ENCODE data around the gene KRTAP10-12.
A peak's percentile ranks its signal among the peaks of the same experiment; 100 is the strongest.

The KRTAP10-12 gene

DNA sequence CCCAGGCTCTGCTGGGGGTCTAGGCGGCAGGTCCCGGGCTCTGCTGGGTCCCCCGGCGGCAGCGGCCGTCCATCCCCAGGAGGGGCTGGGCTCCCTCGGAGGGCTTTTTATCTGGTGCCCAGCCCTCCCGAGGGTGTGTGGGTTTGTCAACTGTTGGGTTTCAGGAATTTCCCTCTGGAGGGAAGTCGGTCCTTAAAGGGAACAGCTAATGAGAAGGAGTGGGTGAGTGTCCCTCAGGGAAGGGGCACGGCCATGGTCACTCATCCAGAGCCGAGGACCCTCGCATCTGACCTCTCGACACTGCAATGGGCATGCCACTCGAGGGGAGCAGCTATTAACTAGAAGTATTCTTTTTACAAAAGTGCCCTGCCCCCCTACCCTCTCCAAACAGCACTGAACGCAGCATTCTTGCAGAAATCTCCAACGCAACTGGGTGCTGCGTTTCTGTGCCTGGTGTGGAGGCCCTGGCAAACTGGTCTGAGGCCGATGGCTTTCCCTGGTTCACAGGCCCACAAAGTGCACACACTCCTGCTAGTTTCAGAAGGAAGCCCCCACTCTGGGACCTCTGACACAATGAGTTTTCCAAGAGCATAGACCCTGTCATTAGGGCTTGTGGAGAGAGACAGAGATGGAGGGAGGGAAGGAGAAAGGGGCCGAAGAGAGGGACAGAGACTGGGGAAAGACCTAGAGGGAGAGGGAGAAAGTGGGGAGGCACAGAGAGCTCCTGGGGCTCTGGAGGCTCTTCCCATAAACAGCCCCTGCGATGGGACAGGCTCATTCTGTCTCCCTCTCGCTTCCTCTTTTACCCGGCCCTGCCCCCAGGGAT is 15.4 kb downstream of the KRTAP10-12 start:
- DNase-seq: no peak

DNA sequence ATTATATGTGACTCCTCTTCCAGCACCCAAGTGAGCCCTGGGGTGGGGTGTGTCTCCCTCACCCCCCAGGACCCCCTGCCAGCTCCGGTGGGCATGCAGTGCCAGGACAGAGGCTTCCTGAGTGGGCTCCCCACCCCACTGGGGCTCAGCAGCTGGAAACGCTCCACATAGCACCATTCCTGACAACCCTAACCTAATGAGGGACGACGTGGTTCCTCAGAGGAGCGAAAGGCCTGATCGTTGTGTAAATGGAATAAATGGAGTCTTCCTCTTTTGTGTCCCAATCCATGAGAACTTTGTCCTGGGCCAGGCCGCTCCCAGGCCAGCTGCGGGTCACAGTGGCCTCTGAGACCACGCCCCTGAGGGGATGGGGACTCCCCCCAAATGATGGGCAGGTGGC is 16.2 kb downstream of the KRTAP10-12 start:
- DNase-seq: no peak

DNA sequence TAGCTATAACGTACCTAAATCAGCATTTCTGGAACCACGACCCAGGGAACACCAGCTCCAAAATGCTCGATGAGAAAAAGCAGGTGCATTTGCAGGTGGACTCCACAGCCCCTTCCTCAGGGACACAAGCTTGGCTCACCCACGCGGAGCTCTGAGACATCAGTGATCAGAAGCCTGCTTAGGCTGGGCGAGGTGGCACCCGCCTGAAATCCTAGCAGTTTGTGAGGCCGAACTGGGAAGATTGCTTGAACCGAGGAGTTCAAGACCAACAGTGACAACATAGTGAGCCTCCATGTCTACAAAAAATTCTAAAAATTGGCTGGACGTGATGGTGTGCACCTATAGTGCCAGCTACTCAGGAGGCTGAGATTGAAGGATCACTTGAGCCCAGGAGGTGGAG is 16.9 kb downstream of the KRTAP10-12 start:
- DNase-seq: no peak

DNA sequence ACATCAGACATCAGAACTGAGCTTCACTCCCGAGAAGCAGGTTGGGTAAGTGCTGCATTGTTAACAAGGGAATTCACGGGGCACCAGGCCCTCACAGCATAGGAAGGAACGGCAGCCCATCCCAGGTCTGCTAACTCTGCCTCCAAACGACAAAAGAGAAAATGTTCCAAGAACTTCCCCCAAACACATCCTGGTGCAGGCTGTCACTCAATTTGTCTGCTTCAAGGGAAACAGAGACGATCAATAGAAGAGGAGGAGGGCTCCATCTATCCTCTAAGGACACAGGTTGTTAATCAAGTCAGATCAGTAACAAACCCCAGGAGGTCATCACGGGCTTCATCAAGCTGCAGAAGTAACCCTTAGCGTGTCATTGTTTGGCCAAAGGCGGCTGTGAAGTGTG is 17.9 kb downstream of the KRTAP10-12 start:
- no peak for DNase-seq

DNA sequence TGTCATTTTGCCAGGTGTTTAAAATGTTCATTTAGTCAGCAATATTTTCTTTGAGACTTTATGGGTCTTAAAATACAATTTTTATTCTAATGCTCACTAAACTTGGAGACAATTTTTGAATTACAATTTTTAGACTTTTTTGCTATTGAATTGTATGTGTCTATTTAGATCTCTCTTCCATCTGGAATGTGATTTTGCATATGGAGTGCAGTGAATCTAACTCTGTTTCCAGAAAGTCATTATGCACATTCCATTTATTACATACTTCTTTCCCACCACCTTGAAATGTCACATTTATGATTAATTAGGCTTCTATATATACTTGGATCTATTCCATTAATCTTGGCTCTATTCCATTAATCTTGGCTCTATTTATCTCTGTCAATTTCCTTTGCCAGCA is 20.0 kb downstream of the KRTAP10-12 start:
- DNase-seq: peak; percentile 49

DNA sequence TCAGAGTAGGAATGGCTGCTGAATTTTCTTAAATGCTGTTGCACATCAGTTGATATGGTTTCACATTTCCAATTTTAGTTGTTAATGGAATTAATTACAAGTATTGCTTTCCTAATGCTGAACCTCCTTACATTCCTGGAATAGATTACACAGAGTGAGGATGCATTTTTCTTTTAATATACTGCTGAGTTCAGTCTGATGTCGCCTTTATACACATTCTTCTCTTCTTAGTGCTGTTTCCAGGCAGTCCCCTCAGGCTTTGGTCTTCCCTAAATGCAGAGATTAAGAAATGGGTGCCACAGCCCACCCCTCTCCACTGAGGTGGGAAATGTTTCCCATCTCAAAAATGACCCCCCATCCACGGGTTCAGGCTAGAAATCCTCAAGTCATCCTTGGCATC is 21.1 kb downstream of the KRTAP10-12 start:
- DNase-seq: no peak

DNA sequence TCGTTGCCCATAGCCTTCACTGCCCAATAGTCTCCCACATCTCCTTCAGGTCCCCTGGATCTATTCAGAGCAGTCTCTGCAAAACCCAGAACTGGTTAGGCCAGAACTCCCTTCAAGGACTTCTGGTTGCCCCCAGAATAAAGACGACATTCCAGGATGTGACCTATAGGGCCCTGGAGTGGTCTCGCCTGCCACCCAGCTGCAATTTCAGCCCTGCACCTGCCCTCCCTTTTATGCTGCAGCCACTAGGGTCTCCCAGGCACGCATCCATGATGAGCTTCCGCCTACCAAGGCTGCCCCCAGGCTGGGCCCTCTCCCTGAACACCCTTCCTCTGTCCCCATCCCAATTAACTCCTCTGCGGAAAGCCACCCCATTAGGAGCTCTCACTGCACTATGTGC is 21.6 kb downstream of the KRTAP10-12 start:
- DNase-seq: no peak

DNA sequence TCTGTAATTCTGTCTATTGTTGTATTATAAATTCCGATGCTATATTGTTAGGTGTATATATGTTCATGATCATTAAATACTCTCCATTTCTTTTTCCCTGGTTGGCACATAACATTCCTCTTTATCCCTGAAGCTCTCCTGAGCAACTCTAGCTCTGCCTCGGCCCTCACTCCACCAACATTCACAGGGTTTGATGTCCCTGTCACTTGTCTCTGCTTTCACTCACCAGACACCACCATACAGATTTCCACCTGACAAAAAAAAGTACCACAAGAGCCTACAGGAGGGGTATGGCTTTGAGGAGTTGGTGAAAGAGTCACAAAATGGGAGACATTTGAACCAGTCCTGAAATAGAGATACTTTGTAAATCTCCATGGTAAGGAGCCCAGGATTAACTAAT is 23.2 kb downstream of the KRTAP10-12 start:
- no peak for DNase-seq

DNA sequence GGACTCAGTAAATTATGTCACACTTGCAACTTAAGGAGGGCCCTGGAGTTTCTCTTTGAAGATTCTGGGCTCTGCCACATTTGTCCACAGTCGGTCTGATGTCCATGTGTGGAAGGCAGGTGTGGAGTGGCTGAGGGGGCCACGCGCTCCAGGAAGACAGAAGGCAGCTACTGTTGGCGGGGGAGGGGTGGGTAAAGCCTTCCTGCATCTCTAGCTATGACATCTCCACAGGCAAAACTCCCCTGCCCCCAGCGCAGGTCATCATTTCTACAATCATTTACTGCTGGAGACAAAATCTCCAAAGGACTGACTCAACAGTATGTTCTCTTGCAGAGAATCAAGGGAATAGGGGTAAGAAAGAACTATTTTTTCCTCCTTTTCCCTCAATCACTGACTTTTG is 25.8 kb downstream of the KRTAP10-12 start:
- no peak for DNase-seq

DNA sequence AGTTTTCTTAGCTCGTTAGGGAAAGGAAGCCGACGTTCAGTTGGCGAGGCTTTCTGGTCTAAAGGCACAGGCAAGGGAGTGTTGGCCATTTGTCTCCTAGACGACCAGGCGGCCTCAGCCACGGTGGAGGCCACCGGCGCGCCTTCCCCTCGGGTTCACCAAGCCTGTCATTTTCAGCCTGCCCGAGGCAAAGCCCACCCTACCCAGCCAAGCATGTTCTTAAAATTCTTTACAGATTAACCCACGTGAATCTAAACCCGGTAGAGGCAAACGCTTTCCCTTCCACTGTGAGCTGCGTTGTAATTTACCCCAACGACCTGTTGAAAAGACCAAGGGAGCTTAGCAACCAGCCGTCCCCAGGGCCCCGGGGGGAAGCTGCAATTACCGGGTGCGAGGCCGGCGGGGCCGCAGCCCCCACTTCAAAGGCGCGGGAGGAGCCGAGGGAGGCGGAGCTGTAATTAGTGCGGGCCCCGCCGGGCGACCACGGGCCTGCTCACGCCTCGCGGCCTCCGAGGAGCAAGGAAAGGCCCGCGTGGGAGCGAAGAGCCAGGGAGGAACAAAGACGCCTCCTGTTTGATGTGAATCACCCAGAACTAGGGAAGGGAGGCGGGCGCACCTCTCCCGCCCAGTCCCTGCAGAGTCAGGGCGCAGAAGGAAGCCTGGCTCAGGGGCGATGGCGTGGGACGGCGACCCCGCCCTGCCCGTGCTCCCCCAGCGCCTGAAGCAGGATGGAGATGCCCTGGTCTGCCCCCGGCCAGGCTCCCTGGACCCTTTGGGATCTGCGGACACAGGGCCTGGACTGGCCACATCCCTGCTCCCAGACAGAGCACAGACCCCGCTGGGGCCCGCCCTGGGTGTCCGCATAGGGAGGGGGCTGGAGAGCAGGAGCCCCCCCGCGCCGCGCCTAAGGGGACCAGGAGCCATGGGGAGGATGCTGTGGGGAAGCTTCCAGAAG is 26.5 kb downstream of the KRTAP10-12 start:
- DNase-seq: no peak

DNA sequence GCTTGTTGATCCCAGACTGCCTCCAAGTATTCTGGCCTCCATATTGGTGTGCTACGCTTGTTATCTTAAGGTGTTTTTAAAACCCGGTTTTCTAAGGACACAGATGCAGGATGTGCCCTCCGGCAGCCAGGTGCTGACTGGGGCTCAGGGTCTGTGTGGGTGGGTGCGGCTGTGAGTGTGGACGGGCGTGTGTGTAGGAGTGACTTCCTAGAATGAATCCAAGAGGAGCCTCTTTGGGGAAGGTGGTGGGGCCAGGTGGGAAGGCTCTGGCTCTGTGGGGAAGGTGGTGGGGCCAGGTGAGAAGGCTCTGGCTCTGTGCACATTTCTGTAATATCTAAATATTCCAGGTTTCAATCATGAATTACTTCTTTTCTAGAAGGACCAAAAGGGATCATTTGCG is 27.2 kb downstream of the KRTAP10-12 start:
- DNase-seq: no peak

DNA sequence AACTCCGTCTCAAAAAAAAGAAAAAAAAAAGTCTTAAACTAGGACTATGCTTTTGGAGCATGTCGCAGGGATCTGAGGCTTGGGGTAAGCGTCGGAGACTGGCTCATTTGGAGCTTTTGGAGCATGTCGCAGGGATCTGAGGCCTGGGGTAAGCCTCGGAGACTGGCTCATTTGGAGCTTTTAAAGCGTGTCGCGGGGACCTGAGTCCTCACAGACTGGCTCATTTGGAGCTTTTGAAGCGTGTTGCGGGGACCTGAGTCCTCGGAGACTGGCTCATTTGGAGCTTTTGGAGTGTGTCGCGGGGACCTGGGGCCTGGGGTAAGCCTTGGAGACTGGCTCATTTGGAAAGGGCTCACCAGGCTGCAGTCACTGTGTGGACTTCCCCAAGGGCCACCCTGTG is 28.0 kb downstream of the KRTAP10-12 start:
- no peak for DNase-seq

DNA sequence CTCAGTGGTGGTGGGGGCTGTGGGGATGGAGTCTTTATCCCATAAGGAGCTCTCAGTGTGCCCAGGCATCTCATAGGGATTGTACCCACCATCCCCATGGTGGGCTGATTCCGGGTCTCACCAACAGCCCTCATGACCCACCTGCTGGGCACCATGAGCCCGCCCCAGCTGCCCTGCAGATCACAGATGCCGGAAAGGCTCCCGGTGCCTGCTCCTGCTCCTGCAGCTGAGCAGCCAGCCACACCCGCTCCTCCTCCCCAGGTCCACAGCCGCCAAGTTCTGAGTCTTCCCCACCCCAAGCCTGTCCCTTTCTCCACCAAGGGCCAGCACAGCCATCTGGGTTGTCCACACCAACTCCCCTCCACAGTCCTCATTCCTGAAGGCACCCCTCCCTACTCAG is 29.9 kb downstream of the KRTAP10-12 start:
- DNase-seq: no peak

DNA sequence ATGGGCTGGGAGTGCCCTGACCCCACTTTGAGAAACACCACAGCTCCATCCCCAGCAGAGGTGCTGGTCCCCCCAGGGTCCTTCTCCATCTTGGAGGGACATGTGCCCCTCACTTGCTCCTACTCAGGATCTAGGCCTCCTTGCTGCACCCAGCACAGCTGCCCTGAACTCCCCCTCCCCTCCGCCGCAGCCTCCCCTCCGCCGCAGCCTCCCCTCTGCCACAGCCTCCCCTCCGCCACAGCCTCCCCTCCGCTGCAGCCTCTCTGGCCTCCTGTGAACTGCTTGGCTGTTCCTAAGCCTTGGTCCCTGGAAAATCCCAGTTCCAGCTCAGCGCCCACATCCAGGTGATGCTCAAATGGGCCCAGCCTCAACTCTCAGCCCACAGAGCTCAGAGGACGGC is 30.3 kb downstream of the KRTAP10-12 start:
- DNase-seq: no peak

DNA sequence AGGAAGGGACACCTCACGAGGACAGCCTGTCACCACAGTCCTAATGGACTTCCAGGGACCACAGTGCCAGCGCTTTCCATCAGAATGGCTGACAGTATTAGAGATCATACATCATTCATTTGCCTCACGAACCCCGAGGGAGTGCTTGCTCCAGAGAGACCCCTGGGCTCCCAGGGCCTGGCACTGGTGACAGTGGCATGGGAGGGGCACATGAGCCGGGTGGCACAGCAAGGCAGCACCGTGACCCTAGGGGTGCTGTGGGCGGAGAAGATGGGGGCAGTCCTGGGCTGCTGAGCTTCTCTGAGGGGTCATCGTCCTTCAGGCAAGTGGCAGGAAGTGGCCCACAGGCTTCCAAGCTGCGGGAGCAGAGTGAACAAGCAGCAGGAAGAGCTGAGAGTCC is 30.8 kb downstream of the KRTAP10-12 start:
- DNase-seq: no peak

DNA sequence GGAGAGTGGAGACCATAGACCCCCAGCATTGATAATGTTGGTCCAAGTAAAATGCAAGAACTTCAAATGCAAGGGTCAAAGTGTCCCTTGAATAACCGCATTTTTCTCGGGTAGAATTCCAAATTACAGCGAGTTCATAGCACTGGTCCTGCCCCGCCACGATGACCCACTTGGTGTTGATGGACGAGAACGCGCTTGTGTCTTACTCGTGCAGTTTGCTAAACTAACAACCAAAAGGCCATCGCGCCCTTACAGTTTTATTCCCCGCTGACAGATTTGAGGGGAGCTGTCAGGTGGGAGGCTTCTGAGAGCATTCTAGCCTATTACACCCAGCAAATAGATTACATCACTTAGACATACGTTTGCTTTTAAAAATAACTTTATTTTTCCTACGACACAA is 31.7 kb downstream of the KRTAP10-12 start:
- no peak for DNase-seq

DNA sequence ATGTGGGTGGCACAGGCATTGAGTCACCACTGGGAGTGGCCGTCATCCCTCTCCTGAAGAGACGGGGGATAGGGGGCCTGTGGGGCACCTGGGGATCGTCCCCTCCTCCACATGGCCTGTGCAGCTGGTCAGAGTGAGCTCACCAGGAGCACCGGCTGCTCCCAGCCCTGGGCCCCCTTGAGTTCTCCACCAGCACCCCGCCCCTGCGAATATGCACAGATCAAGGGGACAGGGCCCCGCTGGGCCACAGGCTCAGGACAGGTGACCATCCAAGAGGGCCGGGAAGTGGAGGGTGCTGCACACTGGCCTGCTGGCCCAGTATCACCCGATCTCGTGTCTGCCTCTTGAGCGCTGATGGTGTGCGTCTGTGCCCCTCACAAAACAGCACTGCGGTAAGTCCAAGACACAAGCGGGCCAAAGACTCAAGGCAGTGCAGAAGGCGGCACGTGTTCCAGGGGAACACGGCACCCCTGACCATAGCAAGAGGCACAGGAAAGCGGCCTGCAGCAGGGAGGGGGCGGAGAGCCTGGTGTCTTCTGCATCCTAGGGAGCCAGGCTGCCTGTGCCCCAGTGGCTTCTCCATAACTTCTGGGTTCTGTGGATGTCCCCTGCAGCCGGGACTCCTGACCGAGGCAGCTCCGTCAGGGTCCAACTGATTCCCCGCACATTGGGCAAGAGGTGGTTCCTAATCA is 32.5 kb downstream of the KRTAP10-12 start:
- no peak for DNase-seq

DNA sequence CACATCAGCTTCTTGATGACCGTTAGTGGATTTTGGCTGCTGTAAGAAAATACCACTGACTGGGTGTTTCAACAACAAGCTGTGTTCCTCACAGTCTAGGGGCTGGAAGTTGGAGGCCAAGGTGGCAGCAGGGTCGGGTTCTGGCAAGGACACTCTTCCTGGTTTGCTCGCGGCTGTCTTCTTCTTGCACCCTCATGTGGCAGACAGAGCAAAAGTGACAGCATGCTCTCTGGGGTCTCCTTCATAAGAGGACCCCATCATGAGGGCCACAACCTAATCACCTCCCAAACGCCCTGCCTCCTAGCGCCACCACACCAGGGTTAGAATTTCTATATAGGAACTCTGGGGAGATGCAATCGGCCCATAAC is 33.0 kb downstream of the KRTAP10-12 start:
- DNase-seq: no peak

DNA sequence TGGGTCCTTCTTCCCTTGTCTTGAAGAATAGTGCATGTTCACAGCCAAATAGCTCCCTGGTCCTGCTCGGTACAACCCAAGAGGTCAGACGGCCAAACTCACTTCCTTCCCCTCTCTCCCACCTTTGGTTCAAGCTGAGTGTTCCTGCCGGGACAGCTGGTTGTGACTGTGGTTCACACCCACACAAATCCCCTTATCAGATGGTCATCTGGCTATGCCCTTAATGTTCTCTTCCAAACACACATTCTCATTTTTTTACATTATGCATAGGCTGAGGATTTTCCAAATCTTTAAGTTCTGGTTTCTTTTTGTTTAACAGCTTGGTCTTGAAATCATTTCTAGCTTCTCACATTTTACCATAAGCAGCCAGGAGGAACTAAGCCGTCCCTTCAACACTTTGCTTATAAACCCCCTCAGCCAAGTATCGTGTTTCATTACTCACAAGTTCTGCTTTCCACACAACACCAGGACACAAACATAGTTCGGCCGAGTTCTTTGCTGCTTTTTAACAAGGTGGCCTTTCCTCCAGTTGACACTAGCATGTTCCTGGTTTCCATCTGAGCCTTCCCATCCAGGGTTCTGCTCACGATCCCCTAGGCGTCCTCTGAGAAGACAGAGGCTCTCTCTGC is 34.1 kb downstream of the KRTAP10-12 start:
- no peak for DNase-seq

DNA sequence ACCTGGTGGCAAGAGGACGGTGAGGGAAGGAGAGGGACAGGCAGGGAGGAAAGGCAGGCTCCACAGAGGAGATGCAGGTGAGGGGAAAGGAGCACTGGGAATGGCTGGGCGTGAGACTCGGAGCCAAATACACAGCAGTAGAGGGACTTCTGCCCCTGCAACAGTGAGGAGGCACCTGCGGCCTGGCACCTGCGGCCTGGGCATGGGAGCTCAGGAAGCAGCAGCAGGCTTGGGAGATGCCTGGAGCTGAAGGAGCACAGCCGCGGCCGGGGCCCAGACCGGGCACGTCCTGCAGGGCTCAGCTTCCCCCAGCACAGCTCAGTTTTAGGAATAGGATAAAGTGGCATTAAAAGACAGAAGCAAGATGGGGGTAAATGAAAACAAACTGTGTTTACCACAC is 35.3 kb downstream of the KRTAP10-12 start:
- DNase-seq: no peak

DNA sequence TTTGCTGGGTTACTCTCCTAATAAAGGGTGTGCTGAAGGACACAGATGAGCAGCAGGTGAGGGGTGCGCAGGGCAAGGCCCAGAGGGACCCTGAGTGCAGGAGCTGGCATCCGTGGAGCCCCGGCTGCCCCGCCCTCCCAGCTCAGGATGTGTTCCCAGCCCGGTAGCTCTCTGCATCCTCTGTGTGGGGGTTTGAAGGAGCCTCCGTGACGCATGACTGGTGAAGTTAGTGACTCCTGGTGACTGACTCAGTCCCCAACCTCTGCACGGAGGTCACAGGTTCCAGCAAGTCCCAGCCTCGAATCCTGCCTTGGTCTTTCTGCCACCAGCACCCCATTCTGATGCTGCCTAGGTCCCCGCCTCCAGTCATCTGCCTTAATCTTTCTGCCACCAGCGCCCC is 36.0 kb downstream of the KRTAP10-12 start:
- no peak for DNase-seq

DNA sequence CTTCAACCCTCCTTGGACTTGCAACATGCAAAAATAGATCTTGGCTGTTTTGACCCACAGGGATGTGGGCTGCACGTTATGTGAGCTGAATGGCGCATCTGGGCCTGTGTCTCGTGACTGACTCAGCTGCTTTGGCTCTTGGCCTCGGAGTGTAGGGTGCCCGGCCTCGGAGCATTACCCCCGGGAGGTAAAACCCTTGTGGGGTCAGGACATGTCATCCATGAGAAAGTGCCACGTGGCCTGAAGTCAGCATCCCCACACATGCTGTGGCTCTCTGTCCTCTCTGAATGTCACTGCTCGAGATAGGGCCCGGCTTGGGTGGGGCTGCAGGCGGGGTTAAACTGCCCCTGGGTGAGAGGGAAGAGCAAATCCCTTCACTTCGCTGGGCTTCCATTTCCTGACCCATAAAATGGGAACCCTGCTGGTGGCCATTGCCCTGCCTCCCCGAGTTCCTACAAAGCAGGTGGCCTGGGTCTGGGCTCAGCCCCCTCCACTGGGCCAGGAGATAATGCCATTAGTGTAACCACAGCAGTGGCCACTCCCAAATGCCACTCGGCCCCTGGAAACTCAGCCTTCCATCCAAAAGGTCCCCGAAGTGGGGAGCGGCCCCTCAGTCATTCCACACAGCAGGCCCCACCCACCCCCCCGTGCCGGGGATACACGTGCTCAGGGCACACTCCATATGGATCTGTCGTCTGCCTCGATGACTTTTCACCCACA is 37.2 kb downstream of the KRTAP10-12 start:
- no peak for DNase-seq

Data from fibroblast of skin of scalp (primary cell).